NCI-H2029 treated with DMSO at 0.1 percent for 48 hours (cell line): ENCODE results near the gene HDAC8.
"Not testable (repeated sequence)": the region's sequence is repeated elsewhere in the genome, so short reads cannot be mapped to it uniquely, and the experiment has no call there.

Experiments used
- DNase-seq: peaks from one replicate; lab custom pipeline; 2025; lab: John Stamatoyannopoulos, UW

HDAC8 gene

GRCh38 chrX:72460715-72461114, 111.9 kb downstream of the HDAC8 start:
- no peak for DNase-seq

GRCh38 chrX:72449034-72449433, 123.6 kb downstream of the HDAC8 start:
- DNase-seq = not testable (repeated sequence)

GRCh38 chrX:72440764-72441163, 131.9 kb downstream of the HDAC8 start:
- DNase-seq = not testable (repeated sequence)

GRCh38 chrX:72436010-72436409, 136.6 kb downstream of the HDAC8 start:
- DNase-seq = no peak

- DNase-seq = no peak
These were observed 142.2 kb downstream of the HDAC8 start for GRCh38 chrX:72430405-72430968.

GRCh38 chrX:72421797-72422196, 150.8 kb downstream of the HDAC8 start:
- DNase-seq = no peak

GRCh38 chrX:72409993-72410392, 162.7 kb downstream of the HDAC8 start:
- no peak for DNase-seq

GRCh38 chrX:72408885-72409284, 163.8 kb downstream of the HDAC8 start:
- no peak for DNase-seq

GRCh38 chrX:72405136-72405535, 167.5 kb downstream of the HDAC8 start:
- not testable (repeated sequence) for DNase-seq

GRCh38 chrX:72402614-72403013, 170.0 kb downstream of the HDAC8 start:
- DNase-seq = no peak

- DNase-seq = no peak
These were observed 172.8 kb downstream of the HDAC8 start for GRCh38 chrX:72399816-72400215.

- DNase-seq = no peak
These were observed 176.5 kb downstream of the HDAC8 start for GRCh38 chrX:72396117-72396516.

- no peak for DNase-seq
These were observed 177.4 kb downstream of the HDAC8 start for GRCh38 chrX:72395237-72395636.

GRCh38 chrX:72394518-72395170, 178.0 kb downstream of the HDAC8 start:
- DNase-seq = no peak

GRCh38 chrX:72393836-72394517, 178.7 kb downstream of the HDAC8 start:
- no peak for DNase-seq

- no peak for DNase-seq
These were observed 179.5 kb downstream of the HDAC8 start for GRCh38 chrX:72392816-72393800.

GRCh38 chrX:72392042-72392441, 180.6 kb downstream of the HDAC8 start:
- DNase-seq = no peak

- DNase-seq = no peak
These were observed 185.4 kb downstream of the HDAC8 start for GRCh38 chrX:72387247-72387646.

- no peak for DNase-seq
These were observed 190.4 kb downstream of the HDAC8 start for GRCh38 chrX:72382202-72382595.

- peak; percentile 23 for DNase-seq
These were observed 191.0 kb downstream of the HDAC8 start for GRCh38 chrX:72381439-72382201.

- no peak for DNase-seq
These were observed 196.5 kb downstream of the HDAC8 start for GRCh38 chrX:72376124-72376523.
